ENCODE measurements around the gene NUCB1. TPM values are rescaled to one million over a fixed set of nuclear protein-coding genes. Genes with fewer than 3 reads are reported as not detected.
A peak's percentile ranks its signal among the peaks of the same experiment; 100 is the strongest.
"Not testable (repeated sequence)": the region's sequence is repeated elsewhere in the genome, so short reads cannot be mapped to it uniquely, and the experiment has no call there.

The NUCB1 gene
- total and polyA plus RNA-seq, 8 donors: 68.9 to 503 (median 123) TPM

DNA sequence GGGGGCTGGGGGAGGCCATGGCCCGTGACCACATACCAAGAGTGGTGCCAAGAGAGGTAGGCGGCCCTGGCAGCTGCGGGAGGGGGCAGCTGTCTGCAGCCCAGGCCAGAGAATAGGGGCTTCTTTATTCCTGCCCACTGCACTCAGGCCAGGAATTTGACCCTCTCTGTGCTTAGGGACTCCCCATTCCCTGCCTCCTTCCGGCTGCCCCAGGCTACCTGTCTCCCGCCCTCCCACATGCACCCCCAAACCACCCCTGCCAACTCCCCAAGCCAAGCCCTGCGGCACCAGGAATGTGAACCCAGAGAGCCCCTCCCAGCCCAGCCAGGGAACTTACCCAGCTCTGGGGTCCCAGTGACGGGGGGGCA, 32.4 kb upstream of the NUCB1 start:
- no peak for TF ChIP-seq EP300 (IDR thresholded peaks at IDR 0.05)
- TF ChIP-seq, protein P1, sequence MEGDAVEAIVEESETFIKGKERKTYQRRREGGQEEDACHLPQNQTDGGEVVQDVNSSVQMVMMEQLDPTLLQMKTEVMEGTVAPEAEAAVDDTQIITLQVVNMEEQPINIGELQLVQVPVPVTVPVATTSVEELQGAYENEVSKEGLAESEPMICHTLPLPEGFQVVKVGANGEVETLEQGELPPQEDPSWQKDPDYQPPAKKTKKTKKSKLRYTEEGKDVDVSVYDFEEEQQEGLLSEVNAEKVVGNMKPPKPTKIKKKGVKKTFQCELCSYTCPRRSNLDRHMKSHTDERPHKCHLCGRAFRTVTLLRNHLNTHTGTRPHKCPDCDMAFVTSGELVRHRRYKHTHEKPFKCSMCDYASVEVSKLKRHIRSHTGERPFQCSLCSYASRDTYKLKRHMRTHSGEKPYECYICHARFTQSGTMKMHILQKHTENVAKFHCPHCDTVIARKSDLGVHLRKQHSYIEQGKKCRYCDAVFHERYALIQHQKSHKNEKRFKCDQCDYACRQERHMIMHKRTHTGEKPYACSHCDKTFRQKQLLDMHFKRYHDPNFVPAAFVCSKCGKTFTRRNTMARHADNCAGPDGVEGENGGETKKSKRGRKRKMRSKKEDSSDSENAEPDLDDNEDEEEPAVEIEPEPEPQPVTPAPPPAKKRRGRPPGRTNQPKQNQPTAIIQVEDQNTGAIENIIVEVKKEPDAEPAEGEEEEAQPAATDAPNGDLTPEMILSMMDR (IDR thresholded peaks at IDR 0.05): no peak
- no peak for TF ChIP-seq POLR2A (IDR thresholded peaks at IDR 0.05)
- TF ChIP-seq POLR2AphosphoS5 (IDR thresholded peaks at IDR 0.05): no peak
- DNase-seq: peak in 1 of 2 donors; percentile 59
- peaks cover 24 to 40% (median 29%) of the 10 kb centered on the region in 4 donors for H3K4me1 ChIP-seq
- WGBS, 5 donors: 19 to 37% (median 27%) methylated on average over 7 of the region's 7 CpGs
- intact Hi-C loops (cut with DNase I; ENCODE audit: low total_unique reads): no loop called here
- no peaks in the 10 kb centered on the region for H3K9me3 ChIP-seq
- H3K36me3 ChIP-seq: peaks cover 0 to 12% (median 0%) of the 10 kb centered on the region in 4 donors
- peak overlapping the region; percentile 46 to 89 (median 82) for H3K27ac ChIP-seq
- H3K4me3 ChIP-seq: peak overlapping the region; percentile 21 to 47 (median 44)
- no peaks in the 10 kb centered on the region for H3K27me3 ChIP-seq

GRCh38 chr19:48868114-48868886, 31.8 kb upstream of the NUCB1 start, which contains the start of gene PLEKHA4:
Gene PLEKHA4, minus strand, starts transcription at chr19:48868617. Its CDS starts 997 bp downstream, at chr19:48867620.
- TF ChIP-seq EP300 (IDR thresholded peaks at IDR 0.05) (no peak), POLR2AphosphoS5 (IDR thresholded peaks at IDR 0.05) (peak in 1 of 3 donors; percentile 46), POLR2A (IDR thresholded peaks at IDR 0.05) (no peak)
- TF ChIP-seq, protein P1 (IDR thresholded peaks at IDR 0.05): no peak
- peak within 1 kb of the TSS; percentile 21 to 47 (median 44) for H3K4me3 ChIP-seq
- WGBS, 5 donors: 15 to 21% (median 20%) methylated on average over 11 of the region's 11 CpGs

DNA sequence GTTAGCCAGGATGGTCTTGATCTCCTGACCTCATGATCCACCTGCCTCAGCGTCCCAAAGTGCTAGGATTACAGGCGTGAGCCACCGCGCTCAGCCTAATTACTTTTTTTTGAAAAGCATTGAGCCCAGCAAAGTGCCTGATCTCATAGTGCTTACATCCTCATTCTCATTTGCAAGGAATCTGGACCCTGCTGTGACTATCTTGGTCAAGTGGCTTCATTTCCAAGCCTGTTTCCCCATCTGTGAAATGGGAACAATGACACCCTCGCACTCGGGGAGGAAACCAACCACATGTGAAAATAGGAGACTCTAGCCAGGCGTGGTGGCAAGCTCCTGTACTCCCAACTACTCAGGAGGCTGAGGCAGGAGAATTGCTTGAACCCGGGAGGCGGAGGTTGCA, 30.1 kb upstream of the NUCB1 start:
- intact Hi-C loops (cut with DNase I; ENCODE audit: low total_unique reads): no loop called here
- Histone ChIP-seq H3K36me3 (peaks cover 11 to 24% (median 14%) of the 10 kb centered on the region in 4 donors), H3K4me1 (peaks cover 42 to 60% (median 50%) of the 10 kb centered on the region in 4 donors), H3K4me3 (no peak overlapping the region), H3K9me3 (no peaks in the 10 kb centered on the region), H3K27me3 (no peaks in the 10 kb centered on the region), H3K27ac (no peak overlapping the region)
- TF ChIP-seq EP300 (IDR thresholded peaks at IDR 0.05): no peak
- TF ChIP-seq, protein P1 (IDR thresholded peaks at IDR 0.05): no peak
- no peak for TF ChIP-seq POLR2A (IDR thresholded peaks at IDR 0.05)
- no peak for TF ChIP-seq POLR2AphosphoS5 (IDR thresholded peaks at IDR 0.05)
- DNase-seq: no peak
- WGBS, 5 donors: 90 to 97% (median 96%) methylated on average over 9 of the region's 9 CpGs

More at GRCh38 chr19:48868114-48868886, 31.8 kb upstream of the NUCB1 start, which contains the start of gene PLEKHA4:
- Histone ChIP-seq H3K36me3 (peaks cover 0 to 14% (median under 1%) of the 10 kb centered on the region in 4 donors), H3K27ac (peak within 1 kb of the TSS; percentile 65 to 89 (median 82)), H3K4me1 (peaks cover 25 to 42% (median 33%) of the 10 kb centered on the region in 4 donors), H3K9me3 (no peaks in the 10 kb centered on the region), H3K27me3 (no peaks in the 10 kb centered on the region)
- intact Hi-C loops (cut with DNase I; ENCODE audit: low total_unique reads): no loop called here
- DNase-seq: peak; percentile 54 to 83

- Histone ChIP-seq H3K27ac (peak overlapping the region; percentile 58 to 100 (median 100)), H3K4me3 (peak overlapping the region; percentile 73 to 100 (median 96))
- intact Hi-C loops (cut with DNase I; ENCODE audit: low total_unique reads): not testable (repeated sequence)
Observed at GRCh38 chr19:48871471-48872181, 28.5 kb upstream of the NUCB1 start.

More at GRCh38 chr19:48871471-48872181, 28.5 kb upstream of the NUCB1 start:
- 46 to 66% (median 59%) methylated on average over 24 to 31 of the region's 31 CpGs for WGBS, 5 donors
- not testable (repeated sequence) for H3K27me3 ChIP-seq, DNase-seq, H3K9me3 ChIP-seq
- H3K36me3 ChIP-seq: peaks cover 22 to 35% (median 28%) of the 10 kb centered on the region in 4 donors
- H3K4me1 ChIP-seq: peaks cover 57 to 67% (median 65%) of the 10 kb centered on the region in 4 donors

Measured in stomach (tissue), 9 donors.